Left ventricle myocardium inferior (tissue), 1 donor: Measurements from ENCODE around the gene PIEZO2. TPM values are rescaled to one million over a fixed set of nuclear protein-coding genes. Genes with fewer than 3 reads are reported as not detected.
"Not testable (repeated sequence)": the region's sequence is repeated elsewhere in the genome, so short reads cannot be mapped to it uniquely, and the experiment has no call there.

Experiments used
- DNase-seq: peaks from one replicate; pipeline ENCODE4 v3.0.0-alpha.2; 2020
- H3K27ac ChIP-seq: fragments of 200-600 bp; replicated peaks from 2 replicates; pipeline ENCODE4 v1.8.0; 2021
- H3K27me3 ChIP-seq: fragments of 200-600 bp; 2 replicates; pipeline ENCODE4 v1.8.0; 2021; ENCODE audit warnings: low read depth
- H3K36me3 ChIP-seq: fragments of 200-600 bp; 2 replicates; pipeline ENCODE4 v1.8.0; 2021
- H3K4me1 ChIP-seq: fragments of 200-600 bp; 2 replicates; pipeline ENCODE4 v1.8.0; 2021
- H3K4me3 ChIP-seq: fragments of 200-600 bp; 2 replicates; pipeline ENCODE4 v1.8.0; 2021; ENCODE audit warnings: mild to moderate bottlenecking, moderate library complexity
- H3K9me3 ChIP-seq: fragments of 200-600 bp; replicated peaks from 2 replicates; pipeline ENCODE4 v1.8.0; 2021
- CTCF ChIP-seq: fragments of 200-600 bp; IDR thresholded peaks from 2 replicates; pipeline ENCODE4 v1.8.0; 2021; ENCODE audit warnings: antibody characterized with exemption, mild to moderate bottlenecking, borderline replicate concordance
- intact Hi-C: fragments of 100-400 bp; cut with micrococcal nuclease; formaldehyde crosslinking; loops from one replicate; pipeline ENCODE4 v1.11.0; 2022
- total RNA-seq: library from RNA; stranded (reverse); fragmentation: NEBNext Ultra II Directional; extraction: Animal tissue kit (Norgen Biotek cat#: 25700); gene quantifications from one replicate; pipeline ENCODE4 v1.2.1, GENCODE V29; 2021
- donor health status: DM: no; HTN: yes; CAD: no; lungs with severe emphysema.

PIEZO2 gene
- total RNA-seq, 1 donor from 2014 or later: 0.33 TPM

- DNase-seq: no peak
- no peak overlapping the region for H3K4me3 ChIP-seq
- no peaks in the 10 kb centered on the region for H3K27me3 ChIP-seq
- intact Hi-C loops: no loop called here
- H3K9me3 ChIP-seq: no peaks in the 10 kb centered on the region
- no peak overlapping the region for H3K27ac ChIP-seq
- no peaks in the 10 kb centered on the region for H3K36me3 ChIP-seq
- no peaks in the 10 kb centered on the region for H3K4me1 ChIP-seq
- TF ChIP-seq CTCF: no peak
These were observed 233.0 kb downstream of the PIEZO2 start for GRCh38 chr18:10916387-10916786.

- H3K9me3 ChIP-seq, H3K27ac ChIP-seq, H3K4me1 ChIP-seq, H3K36me3 ChIP-seq, intact Hi-C loops, H3K27me3 ChIP-seq, DNase-seq, H3K4me3 ChIP-seq: not testable (repeated sequence)
These were observed 233.6 kb downstream of the PIEZO2 start for GRCh38 chr18:10915748-10916147.

- H3K27ac ChIP-seq, H3K4me3 ChIP-seq, H3K36me3 ChIP-seq, H3K9me3 ChIP-seq, H3K27me3 ChIP-seq, DNase-seq, H3K4me1 ChIP-seq, intact Hi-C loops: not testable (repeated sequence)
These were observed 234.8 kb downstream of the PIEZO2 start for GRCh38 chr18:10914610-10915009.

- Histone ChIP-seq H3K36me3 (no peaks in the 10 kb centered on the region), H3K9me3 (no peaks in the 10 kb centered on the region), H3K4me1 (no peaks in the 10 kb centered on the region), H3K27ac (no peak overlapping the region), H3K27me3 (no peaks in the 10 kb centered on the region), H3K4me3 (no peak overlapping the region)
- DNase-seq: no peak
- no peak for TF ChIP-seq CTCF
- intact Hi-C loops: no loop called here
These were observed 235.4 kb downstream of the PIEZO2 start for GRCh38 chr18:10913919-10914318.

GRCh38 chr18:10912790-10913545 lies 236.4 kb downstream of the PIEZO2 start:
- no peak for TF ChIP-seq CTCF
- Histone ChIP-seq H3K27ac (no peak overlapping the region), H3K4me1 (no peaks in the 10 kb centered on the region), H3K27me3 (no peaks in the 10 kb centered on the region), H3K36me3 (no peaks in the 10 kb centered on the region), H3K9me3 (no peaks in the 10 kb centered on the region), H3K4me3 (no peak overlapping the region)
- intact Hi-C loops: no loop called here
- DNase-seq: no peak

- H3K27ac ChIP-seq: no peak overlapping the region
- no peak for DNase-seq
- TF ChIP-seq CTCF: no peak
- no peaks in the 10 kb centered on the region for H3K36me3 ChIP-seq
- H3K9me3 ChIP-seq: no peaks in the 10 kb centered on the region
- intact Hi-C loops: no loop called here
- no peak overlapping the region for H3K4me3 ChIP-seq
- no peaks in the 10 kb centered on the region for H3K27me3 ChIP-seq
- no peaks in the 10 kb centered on the region for H3K4me1 ChIP-seq
These were observed 239.6 kb downstream of the PIEZO2 start for GRCh38 chr18:10909724-10910123.
